HG02588 (cell line): ENCODE measurements around the gene LYPD8.
"Not testable (repeated sequence)": the region's sequence is repeated elsewhere in the genome, so short reads cannot be mapped to it uniquely, and the experiment has no call there.

Experiments
- ATAC-seq: cut with Tn5 transposase; IDR thresholded peaks from one replicate; pipeline ENCODE4 v1.9.1; 2021; ENCODE audit warnings: mild to moderate bottlenecking, moderate library complexity; ENCODE audit not compliant: unreplicated experiment

Gene LYPD8

GRCh38 chr1:248755517-248755916 lies at the start of gene LYPD8:
Gene LYPD8 (minus strand): TSS chr1:248755759. CDS start chr1:248751081, 4,678 bp downstream.
- no peak for ATAC-seq

DNA sequence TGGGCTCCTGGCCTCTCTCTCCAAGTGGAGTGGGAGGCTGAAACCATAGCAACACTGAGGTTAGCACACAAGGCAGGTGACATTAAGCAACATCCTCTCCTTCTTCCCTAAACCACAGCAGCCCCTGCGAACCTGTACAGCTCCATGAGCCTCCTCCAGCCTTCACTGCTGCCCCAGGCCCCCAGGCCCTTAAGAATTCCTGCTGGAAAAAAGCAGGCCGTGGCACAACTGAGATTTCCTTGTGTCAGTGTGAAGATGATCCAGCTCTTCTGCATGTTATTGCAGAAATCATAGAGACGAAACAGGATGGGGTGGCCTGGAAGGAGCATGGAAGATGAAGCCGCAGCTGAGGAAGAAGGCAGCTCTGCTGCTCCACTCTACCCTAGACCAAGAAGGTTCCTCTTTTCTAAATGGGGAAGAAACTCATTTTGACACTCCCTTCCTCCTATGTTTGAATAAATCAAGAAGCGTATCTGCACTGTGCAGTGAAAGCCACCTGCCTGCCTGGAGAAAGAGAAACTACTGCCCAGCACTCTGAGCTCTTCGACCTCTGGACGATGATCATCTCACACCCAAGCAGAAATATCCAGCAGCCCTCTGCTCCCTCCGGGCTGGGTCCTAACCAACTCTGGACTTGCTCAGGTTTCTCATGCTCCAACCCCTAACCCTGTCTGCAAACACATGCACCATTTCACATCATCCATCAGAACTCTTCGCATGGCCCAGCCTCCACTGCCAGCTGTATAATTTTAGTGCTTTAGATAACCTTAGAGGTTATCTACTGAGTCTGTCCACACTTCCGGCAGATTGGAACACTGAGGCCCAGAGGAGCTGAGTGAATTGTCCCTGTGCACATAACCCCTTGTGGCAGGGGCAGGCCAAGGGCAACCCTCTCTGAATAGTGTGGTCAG lies 49.5 kb upstream of the LYPD8 start:
- peak; percentile 91 for ATAC-seq

DNA sequence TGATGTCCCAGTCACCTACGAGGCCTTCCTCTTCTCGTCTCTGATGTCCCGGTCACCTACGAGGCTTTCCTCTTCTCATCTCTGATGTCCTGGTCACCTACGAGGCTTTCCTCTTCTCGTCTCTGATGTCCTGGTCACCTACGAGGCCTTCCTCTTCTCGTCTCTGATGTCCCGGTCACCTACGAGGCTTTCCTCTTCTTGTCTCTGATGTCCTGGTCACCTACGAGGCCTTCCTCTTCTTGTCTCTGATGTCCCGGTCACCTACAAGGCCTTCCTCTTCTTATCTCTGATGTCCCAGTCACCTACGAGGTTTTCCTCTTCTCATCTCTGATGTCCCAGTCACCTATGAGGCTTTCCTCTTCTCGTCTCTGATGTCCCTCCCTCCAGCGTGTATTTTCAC lies 47.9 kb upstream of the LYPD8 start:
- not testable (repeated sequence) for ATAC-seq

DNA sequence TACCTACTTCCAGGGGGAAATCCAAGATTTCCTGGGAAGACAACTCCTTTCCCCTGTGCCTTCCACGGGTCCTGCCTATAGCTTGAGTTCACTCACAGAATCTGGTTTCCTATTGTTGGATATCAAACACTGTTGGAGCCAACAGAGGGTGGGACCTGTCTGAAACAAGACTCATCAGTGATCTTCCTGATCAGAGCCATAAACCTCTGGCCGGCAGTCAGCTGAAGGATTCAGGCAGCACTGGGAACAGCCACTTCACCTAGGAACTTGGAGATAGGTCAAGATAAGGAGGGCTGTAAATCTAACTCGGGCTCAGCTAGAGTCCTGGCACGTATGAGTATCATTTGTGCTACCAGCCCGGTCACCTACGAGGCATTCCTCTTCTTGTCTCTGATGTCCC lies 46.9 kb upstream of the LYPD8 start:
- ATAC-seq: no peak

GRCh38 chr1:248800459-248800858 lies 44.9 kb upstream of the LYPD8 start:
- ATAC-seq: no peak

DNA sequence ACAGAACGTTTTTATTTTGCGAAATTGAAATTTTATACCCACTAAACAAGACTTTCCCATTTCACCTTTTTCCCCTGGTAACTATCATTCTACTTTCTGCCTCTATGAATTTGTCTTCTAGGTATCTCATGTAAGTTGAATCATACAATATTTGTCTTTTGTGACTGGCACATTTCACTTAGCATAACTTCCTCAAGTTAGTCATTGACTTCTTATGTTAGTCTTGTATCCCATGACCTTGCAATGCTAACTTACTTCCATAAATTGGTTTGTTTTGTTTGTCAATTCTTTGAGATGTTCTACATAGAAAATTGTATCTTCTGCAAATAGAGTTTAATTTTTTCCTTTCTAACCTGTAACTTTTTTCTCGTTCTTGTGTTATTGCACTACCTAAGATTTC lies 43.2 kb upstream of the LYPD8 start:
- ATAC-seq: no peak

DNA sequence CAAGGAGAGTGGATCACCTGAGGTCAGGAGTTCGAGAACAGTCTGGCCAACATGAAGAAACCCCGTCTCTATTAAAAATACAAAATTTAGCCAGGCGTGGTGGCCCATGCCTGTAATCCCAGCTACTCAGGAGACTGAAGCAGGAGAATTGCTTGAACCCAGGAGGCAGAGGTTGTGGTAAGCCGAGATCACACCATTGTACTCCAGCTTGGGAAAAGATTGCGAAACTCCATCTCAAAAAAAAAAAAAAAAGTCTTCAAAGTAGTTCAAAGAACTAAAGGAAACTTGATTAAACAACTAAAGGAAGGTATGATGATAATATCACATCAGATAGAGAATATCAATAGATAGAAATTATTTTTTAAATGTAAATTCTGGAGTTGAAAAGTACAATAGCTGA lies 39.1 kb upstream of the LYPD8 start:
- not testable (repeated sequence) for ATAC-seq

DNA sequence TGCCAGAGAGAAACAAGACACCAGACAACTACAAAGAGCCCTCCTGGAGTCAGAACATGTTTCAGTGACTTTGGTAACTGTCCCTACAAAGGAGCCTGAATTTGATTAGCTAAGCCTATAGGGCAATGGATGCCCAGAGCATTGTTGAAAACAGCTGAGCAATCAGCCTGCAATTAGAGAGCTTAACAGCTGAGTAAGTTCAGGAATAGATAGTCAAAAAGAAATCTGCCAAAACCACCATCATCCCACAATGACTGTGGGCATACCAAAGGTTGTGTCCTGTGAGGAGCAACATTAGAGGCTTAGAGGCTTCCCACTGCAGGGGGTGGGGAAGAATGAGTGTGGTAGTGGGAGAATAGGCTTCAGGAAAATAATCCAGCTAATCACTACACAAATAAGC lies 38.0 kb upstream of the LYPD8 start:
- peak; percentile 96 for ATAC-seq

DNA sequence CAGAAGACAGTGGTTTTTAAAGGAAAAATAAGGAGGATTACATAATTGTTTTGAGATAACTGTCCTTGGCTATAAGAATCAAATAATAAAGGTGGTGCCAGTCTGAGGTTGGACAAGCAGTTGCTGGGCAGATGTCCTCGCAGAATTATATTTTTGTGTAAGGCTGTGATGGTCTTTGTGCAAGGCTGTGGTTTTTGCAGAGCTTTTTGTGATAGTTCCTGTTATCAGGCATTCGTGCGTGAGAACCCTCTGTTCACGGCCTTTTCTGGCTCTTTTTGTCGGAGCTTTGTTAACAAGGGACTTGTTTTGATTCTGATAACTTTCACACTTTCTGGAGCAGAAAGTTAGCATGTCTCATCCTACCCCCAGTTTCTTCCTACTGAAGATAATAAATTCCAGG lies 36.8 kb upstream of the LYPD8 start:
- ATAC-seq: no peak

- no peak for ATAC-seq
Observed at GRCh38 chr1:248791010-248791409, 35.5 kb upstream of the LYPD8 start.

GRCh38 chr1:248790456-248790855 lies 34.9 kb upstream of the LYPD8 start:
- ATAC-seq: no peak

DNA sequence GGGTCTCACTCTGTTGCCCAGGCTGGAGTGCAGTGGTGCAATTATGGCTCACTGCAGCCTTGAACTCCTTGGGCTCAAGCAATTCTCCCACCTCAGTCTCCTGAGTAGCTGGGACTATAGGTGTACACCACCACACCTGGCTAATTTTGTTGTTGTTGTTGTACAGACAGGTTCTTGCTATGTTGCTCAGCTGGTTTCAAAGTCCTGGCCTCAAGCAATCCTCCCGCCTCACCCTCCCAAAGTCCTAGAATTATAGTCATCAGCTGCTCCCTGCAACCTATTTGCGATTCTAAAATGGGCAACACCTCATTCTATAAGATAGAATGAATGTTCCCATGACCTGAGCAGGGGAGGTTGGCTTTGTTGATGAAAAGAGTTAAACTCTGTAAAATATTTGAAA lies 33.8 kb upstream of the LYPD8 start:
- ATAC-seq: not testable (repeated sequence)

DNA sequence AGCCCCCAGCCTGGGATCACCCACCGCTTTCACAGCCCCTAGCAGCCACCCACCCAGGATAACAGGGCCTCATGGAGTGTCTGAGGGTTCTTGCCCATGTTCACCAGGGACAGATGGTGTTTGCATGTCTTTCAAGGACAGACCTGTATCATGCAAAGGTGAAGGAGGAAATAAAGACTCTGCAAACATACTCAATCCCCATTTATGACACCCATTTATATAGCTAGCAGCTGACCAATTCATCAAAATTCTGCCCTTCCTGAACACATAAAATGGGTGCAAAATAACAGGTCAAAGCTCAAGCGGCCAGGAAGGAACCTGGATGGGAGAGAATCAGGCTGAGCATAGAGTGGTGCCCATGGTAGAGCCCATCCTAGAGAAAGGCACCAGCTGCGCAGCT lies 32.8 kb upstream of the LYPD8 start:
- no peak for ATAC-seq

DNA sequence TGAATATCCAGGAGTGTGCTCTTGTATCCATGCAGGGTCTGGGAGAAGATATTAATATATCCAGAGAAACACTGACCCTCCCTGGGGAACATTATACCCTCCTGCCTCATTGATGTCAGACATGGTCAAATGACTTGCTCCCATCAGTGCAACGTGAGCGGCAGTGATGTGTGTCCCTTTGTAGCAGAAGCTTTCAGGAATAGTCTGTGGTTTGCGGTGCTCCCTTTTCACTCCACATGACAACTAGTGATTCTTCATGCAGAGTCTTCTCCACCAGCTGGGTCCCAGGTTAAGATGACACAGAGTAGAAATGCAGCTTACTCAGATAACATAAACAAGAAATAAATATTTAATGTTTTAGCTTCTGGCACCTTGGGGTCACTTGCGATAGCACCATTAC lies 31.9 kb upstream of the LYPD8 start:
- ATAC-seq: no peak

GRCh38 chr1:248786156-248786555 lies 30.6 kb upstream of the LYPD8 start:
- peak; percentile 85 for ATAC-seq

DNA sequence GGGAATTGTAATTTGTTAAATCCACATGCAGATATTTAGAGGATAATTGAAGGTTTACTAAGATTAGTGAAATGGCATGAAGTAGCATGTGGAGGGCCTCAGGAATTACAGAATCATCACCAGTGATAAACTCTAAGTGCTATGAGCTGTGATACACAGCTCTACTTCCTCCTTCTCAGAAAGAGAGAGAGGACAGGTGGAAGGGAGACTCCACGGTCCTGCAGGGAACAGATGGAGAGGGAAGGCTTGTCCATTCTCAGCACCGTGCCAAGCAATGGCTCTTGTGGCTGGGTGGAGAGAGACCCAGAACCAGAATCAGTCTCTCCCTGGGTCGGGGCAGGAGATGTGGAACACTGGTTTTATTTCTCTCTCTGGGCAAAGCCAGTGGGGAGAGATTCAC lies 27.8 kb upstream of the LYPD8 start:
- ATAC-seq: no peak

- ATAC-seq: no peak
Observed at GRCh38 chr1:248782416-248783141, 27.0 kb upstream of the LYPD8 start.

DNA sequence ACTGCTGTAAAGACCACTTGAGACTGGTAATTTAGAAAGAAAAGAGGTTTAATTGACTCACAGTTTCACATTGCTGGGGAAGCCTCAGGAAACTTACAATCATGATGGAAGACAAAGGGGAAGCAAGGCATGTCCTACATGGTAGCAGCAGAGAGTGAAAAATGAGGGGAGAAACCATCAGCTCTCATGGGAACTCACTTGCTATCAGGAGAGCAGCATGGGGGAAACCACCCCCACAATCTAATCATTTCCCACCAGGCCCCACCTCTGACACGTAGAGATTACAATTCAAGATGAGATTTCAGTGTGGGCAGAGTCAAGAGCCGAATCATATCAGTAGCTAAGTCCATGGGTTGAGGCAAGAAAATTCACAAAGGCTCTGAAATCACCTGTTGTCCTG lies 23.8 kb upstream of the LYPD8 start:
- no peak for ATAC-seq

GRCh38 chr1:248778906-248779305 lies 23.3 kb upstream of the LYPD8 start:
- no peak for ATAC-seq

DNA sequence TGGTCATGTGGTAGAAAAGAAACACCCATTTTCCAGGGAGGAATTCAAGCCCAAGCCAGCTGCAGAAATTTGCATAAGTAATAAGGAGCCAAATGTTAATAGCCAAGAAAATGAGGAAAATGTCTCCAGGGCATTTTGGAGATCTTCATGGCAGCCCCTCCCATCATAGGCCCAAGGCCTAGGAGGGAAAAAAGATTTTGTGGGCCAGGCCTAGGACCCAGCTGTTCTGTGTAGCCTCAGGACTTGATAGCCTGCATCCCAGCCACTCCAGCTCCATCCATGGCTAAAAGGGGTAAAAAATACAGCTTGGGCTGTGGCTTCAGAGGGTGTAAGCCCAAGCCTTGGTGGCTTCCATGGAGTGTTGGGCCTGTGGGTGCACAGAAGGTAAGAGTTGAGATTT lies 21.4 kb upstream of the LYPD8 start:
- no peak for ATAC-seq

DNA sequence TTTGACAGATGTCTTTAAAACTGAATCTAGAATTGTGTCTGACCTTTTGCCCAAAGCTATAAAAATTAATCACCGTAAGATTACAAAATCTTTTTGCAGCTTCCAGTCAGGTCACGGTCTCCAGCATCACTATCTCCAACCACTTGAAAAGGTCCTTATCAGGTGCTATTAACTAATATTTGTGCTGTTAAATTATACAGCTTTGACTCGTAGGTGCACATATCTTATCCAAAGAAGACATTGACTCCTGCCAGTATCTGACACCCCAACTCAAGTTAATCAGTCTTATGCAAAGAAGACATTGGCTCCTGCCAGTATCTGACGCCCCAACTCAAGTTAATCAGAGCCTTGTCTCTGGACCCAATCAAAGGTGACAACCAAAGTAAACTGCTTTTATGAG lies 19.9 kb upstream of the LYPD8 start:
- ATAC-seq: no peak

GRCh38 chr1:248759644-248760043 lies 4.1 kb upstream of the LYPD8 start:
- ATAC-seq: no peak
